GM19238 (cell line): Measurements from ENCODE around the gene RNF166.

Experiments used
- DNase-seq: peaks from one replicate; pipeline ENCODE4 v3.0.0; 2011; ENCODE audit warnings: low spot score; ENCODE audit not compliant: insufficient read length

Gene RNF166

DNA sequence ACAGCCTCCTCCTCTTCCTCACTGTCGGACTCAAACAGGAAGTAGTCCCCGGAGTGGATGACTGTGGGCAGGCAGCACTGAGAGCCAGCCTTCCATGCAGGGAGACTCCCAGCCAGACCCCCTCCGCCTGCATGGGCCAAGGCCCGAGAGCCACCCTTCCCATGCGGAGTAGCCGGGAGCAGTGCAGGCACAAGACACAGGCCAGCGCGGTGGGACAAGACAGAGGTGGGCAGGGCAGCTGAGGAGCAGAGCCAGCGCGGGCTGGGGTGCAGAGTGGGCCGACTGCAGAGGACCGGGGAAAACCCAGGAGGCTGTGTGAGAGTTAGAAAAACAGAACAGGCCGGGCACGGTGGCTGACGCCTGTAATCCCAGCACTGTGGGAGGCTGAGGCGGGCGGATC, 17.7 kb upstream of the RNF166 start:
- no peak for DNase-seq

DNA sequence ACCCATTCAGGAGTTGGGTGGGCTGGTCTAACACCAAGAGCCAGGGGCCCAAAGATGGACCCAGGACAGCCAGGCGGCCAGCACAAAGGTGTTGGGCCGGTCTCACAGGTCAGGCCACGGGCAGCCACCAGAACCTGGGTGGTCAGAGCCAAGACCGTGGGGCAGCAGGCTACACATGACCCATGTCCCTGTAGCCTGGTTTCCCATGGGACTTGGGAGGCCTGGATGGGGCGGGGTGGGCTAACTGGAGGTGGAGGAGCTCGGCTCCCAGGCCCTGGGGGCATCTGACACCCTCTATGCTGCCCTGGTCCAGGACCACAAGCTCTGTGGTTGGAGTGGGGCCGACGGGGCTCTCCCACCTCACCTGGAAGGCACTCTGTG, 17.3 kb upstream of the RNF166 start:
- no peak for DNase-seq

DNA sequence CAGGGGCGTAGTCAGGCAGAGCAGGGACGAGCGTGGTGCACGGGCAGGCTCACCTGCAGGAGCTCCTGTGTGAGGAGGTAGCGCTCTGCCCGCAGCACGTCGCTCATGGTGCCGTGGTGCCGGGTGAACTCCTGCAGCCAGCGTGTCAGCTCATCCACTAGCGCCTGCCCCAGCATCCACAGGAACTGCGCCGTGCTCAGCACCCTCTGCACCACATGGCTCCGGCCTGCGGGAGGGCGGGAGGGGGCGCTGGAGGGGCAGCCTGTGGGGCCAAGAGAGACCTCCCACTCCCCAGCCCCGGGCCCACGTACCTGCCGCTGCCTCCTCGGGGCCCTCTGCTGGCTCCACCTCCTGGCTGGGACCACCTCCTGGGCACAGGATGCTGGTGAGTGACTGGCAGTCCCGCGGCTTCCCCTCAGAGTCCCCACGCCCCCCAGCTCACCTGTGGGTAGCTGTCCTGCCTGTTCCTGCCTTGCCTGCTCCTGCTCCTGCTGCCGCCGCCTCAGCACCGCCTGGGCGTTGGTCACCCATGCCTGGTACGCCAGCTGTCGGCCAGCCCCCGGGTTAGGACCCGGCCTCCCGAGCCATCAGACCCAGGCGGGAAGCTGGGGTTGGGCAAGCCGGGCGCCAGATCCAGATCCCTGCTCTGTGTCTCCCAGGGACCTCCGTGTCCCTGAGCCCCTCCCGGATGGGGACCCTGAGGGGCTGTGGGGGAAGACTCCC, 16.7 kb upstream of the RNF166 start:
- DNase-seq = no peak

DNA sequence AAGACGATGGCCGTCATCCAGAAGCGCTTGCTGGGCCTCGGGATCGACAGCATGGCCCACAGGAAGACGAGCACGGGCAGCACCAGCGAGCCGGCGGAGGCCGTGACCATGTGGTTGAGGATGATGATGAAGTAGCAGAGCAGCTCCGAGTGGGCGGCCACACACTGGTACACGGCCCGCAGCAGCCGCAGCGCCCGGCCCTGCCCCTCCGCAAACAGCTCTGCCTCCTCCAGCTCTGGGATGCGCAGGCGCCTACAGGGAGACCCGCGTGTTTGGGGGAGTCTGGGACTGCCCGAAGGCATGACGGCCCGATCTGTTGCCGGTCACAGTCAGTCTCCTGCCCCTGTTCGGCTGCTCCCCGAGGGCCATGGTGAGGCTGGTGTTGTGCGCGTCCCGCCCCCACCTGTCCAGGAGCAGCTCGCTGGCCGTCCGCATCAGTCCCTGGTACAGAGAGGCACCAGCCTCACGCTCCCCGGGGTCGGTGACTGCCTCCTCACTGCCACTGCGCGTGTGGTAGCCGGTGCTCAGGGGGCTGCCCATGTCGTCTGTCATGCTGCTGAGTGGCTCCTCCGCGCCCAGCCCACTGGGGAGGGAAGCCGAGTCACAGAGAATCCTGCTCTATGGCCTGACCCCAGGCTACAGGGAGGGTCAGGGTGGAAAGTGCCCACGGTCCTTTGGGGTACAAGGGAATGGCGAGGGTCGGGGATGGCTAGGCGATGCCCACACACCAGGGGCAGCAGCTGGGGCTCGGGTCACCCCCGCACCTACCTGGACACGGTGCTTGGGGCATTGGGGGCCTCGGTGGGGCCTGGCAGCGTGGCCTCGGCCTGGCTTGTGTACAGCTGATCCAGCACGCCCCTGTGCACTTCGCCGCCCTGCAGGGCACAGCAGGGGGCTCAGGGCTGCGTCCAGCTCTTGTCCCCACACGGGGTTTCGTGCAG, 15.9 kb upstream of the RNF166 start:
- DNase-seq = no peak

DNA sequence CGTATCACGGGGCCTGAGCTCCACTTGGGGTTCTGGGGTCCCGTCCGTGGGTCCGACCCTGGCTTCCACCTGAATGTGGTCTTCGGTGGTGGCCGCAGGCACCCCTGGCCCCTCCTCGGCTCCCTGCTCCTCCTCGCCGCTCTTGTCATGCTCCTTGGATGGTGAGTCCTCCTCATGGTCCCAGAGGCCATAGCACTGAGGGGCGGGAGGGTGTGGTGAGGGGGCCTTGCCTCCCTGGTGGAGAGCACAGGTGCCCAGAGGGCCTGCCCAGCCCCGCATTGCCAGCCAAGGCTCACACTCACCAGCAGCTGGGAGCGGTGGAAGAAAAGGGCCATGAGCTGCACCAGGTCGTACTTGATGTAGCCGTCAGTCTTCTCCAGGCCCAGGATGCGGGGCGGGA, 15.0 kb upstream of the RNF166 start:
- no peak for DNase-seq

DNA sequence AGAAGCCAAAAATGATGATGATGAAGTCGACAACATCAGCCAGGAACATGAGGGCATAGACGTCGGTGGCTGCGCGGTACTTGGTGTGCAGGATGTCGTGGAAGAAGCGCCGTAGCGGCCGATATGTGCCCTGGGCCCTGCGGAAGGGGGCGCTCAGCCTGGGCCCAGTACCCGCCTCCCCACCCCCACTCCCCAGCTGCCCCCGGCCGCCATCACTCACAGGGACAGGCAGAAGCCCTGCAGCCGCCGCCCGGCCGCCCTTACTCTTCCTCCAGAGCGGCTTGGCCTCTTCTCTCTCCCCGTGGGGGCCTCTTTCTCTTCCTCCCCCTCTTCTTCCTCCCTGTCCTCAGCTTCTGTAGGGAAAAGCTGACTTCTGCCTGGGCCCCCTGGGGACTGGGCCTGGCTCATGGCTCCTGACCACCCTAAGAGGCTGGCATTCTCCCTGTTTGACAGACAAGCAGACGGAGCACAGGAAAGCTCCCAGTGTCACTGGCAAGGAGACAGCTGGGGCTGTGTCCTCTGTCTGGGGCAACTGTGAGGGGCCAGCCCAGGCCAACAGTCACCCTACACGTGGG, 14.3 kb upstream of the RNF166 start:
- no peak for DNase-seq

DNA sequence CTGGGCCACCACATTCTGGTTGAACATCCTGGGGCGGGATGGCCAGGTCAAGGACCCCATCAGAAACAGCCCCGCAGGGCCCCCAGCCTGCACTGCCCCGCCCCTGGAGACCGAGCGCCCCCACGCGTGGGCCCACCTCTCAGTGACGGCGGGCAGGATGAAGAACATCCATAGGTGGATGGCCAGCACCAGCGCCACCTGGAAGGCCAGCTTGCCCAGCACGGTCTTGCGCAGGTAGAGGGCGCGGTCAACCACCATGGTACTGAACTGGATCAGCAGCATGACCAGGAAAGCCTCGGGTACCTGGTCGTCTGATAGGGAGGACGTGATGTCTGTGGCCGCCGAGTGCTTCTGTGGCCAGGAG, 13.7 kb upstream of the RNF166 start:
- no peak for DNase-seq

DNA sequence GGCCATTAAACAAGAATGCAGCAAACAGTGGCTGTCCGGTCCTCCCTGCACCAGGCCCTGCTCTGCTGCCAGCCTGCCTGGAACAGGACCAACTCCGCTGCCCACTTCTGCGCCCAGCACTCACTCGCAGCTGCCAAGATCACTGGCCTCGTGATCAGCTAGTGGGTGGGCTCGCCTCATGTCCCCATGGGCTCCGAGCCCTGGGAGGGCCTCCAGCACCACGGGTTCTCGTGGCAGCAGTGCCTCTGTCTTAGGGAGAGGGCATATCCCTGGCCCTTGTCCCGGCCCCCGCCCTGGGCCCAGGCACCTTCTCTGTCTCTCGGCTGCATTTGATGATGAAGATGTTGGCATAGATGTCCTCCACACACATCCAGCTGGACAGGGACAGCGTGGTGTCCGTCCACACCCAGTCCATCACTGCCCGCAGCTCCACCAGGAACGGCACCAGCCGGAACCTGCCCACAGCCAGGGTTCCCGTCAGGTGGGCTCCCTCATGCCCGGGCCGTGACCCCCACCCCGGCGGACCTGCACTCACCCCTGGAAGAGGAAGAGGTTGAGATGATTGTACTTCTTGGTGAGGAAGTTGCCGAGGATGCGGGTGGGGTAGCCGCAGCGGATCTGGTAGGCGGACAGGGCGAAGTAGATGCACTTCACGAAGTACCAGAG, 13.2 kb upstream of the RNF166 start:
- no peak for DNase-seq

DNA sequence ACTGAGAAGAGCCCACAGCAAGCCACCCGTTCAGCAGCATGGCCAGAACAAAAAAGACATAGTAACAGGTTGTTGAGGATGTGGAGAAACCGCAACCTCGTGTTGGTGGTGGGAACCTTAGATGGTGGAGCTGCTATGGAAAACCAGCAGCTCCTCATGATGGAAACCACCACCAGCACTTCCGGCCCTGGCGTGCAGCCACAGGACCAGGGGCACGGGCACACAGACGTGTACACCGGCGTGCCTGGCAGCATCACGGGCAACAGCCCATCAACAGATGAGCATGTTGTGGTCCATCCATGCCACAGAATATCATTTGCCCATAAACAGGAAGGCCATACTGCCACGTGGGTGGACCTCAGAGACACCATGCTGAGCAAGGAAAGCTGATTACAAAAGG, 12.0 kb upstream of the RNF166 start:
- no peak for DNase-seq

DNA sequence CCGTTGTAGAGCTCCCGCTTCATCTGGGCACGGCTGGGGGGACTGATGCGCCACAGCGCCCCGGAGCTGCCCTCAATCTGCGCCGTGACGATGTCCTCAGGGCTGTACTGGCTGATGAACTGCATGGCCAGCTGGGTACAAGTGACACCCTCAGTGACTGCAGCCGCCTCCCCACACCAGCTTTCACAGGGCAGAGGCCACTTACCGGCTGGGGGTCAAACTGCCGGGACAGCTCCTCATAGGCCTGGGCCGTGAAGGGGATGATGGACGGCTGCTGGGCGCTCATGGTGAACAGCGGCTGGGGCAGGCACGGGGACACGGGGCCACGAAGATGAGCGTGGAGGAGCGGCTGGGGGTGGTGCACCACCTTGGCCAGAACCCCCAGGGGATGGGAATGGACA, 10.4 kb upstream of the RNF166 start:
- DNase-seq = no peak

DNA sequence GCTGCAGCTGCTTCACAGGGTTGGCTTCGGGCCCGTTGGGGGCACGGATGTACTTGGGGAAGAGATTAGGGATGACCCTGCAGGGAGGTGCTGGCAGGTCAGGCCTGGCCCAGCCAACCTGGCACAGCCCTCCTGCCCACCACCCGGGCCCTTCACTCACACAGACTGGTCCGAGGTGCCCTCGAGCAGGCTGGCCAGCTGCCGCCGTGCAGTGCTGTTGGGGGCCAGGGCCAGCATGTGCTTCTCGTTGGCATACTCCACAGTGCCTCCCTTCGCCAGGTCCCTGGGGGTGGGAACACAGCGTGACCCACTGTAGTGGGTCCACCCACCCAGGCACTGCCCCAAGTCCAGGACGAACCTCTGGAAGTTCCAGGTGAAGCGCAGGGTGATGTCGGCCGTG, 10.0 kb upstream of the RNF166 start:
- no peak for DNase-seq

DNA sequence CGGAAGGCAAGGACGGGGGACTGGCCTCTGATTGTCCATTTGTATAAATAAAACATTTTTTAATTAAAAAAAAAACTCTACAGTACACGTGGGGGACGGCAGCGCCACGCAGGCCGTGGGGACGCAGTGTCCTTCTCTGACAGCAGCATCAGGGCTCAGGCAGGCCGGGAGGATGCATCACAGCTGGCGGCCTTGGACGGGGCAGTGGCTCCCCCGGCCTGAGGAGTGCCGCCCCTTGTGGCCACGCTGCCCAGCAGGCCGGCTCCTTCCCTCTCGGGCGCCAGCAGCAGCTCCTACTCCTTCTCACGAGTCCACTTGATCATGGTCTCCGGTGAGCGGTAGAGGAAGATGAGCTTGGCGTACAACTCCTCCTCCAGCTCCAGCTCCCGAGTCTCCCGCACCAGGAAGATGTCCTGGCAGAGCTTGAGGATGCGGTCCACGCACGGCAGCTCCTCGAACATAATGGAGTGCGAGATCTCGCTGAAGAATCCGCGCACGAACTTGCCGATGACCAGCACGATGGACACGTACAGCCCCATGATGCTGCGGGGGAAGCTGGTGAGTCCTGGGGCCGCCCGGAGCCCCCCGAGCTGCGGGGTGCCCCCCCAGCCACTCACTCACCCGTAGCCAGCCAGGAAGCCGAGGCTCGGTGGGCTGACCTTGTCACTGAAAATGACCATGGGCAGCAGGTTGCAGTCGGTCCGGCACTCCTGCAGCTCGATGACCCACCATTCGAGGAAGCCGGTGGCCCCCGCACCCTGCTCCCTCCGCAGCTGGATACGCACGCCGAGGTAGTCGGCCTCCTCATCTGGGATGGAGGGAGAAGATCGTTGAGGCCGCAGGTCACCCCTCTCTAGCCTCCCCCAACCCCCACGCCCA, 9.3 kb upstream of the RNF166 start:
- no peak for DNase-seq

DNA sequence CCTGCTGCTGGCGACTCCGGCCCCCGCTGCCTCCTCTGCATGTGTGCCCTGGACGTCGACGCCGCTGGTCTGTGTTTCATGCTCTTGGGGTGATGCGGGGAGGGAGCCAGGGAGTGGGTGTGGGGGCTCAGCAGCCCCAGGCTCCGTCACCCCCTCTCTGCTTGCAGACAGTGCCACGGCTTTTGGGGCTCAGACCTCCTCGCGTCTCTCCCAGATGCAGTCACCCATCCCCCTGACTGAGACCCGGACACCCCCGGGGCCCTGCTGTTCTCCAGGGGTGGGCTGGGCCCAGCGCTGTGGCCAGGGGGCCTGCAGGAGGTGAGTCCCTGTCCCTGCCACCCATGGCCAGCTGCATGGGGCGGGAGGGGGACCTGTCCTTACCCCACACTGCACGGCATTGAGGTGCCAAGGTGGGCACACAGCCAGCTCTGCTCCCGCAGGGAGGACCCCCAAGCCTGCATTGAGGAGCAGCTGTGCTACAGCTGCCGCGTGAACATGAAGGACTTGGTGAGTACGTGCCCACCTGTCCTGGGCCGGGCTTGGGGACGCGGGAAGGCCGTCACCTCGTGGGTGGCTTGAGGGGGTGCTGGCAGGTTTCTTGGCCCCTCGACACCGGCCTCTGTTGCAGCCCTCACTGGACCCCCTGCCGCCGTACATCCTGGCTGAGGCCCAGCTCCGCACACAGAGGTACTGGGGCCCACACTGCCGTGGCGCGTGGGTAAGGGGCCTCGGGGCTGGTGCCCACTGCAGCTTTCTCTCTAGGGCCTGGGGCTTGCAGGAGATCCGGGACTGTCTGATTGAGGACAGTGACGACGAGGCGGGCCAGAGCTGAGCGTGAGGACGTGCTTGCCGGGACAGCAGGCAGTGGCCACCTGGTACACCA, 8.5 kb upstream of the RNF166 start:
- DNase-seq = no peak

DNA sequence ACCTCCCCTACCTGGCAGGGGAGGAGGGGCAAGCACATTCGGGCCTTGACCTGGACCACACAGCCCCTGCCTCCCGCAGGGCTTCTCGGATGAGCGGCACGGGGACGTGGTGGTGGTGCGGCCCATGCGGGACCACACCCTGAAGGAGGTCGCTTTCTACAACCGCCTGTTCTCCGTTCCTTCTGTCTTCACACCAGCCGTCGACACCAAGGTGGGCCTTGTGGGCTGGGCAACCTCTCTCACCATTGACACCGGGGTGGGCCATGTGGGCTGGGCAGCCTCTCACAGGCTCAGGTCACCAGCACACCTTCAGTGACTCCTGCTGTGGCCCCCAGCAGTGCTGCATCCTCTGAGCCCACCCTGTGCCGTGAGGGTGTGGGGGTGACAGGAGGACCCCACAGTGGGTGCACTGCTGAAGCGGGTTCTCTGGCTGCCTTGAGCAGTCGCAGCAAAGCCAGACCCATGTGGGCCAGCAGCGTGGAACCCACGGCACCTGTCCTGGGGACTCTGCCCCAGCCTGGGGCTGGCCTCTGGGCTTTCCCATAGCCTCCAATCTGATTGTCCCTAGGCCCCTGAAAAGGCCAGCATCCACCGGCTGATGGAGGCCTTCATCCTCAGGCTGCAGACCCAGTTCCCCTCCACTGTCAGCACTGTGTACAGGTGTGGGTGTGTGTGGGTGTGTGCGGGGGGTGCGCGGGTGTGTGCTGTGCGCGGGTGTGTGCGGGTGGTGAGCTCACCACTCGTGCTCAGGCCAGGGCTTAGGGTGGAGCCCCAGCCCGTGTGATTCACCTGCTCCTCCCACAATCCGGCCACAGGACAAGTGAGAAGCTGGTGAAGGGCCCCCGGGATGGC, 7.6 kb upstream of the RNF166 start:
- DNase-seq = no peak

DNA sequence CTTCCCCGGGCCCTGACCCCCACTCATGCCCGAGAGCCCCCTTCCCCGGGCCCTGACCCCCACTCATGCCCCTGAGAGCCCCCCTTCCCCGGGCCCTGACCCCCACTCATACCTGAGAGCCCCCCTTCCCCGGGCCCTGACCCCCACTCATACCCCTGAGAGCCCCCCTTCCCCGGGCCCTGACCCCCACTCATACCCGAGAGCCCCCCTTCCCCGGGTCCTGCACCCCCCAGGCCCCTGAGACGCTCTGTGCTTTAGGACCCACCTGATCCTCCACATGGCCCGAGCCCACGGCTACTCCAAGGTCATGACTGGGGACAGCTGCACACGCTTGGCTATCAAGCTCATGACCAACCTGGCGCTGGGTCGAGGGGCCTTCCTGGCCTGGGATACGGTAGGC, 6.8 kb upstream of the RNF166 start:
- DNase-seq = no peak

DNA sequence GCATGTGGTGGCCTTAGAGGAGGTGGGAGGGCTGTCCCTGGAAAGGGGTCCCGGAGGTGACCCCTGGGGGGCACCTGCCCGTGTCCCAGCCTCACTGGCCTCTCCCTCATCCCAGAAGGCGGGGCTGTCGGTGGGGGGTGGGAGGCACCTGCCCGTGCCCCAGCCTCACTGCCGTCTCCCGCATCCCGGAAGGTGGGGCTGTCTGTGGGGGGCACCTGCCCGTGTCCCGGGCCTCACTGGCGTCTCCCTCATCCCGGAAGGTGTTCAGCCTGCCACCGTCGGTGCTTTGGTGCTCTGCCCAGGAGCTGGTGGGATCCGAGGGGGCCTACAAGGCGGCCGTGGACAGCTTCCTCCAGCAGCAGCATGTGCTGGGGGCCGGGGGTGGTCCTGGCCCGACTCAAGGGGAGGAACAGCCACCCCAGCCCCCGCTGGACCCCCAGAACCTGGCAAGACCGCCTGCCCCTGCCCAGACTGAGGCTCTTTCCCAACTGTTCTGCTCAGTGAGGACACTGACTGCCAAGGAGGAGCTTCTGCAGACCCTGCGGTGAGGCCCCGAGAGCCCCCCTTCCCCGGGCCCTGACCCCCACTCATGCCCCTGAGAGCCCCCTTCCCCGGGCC, 6.3 kb upstream of the RNF166 start:
- no peak for DNase-seq

DNA sequence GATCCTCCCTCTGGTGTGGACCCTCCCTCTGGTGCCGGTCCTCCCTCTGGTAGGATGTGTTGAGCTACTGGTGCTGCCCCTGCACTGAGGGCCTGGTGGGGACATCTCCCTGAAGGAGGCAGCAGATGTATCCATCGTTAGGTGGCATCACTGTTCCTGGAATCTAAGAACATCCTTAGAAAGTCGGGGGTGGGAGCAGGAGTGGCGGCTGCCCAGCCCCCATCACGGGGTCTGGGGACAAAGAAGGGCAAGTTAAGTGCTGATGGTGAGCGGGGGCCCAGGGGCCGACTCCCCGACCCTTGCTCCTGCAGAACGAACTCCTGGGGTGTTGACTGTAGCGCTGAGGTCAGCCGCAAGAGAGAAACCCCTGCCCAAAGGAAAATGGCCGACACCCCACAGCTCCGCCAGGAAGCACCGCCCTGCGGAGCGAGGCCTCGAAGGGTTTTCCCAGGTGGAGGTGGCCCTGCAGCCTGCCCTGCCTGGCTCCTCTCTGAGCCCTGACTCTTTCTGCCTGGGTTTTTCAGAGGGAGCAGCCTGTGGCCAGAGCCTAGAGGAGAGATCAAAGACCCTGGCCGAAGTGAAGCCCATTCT, 5.6 kb upstream of the RNF166 start:
- no peak for DNase-seq

DNA sequence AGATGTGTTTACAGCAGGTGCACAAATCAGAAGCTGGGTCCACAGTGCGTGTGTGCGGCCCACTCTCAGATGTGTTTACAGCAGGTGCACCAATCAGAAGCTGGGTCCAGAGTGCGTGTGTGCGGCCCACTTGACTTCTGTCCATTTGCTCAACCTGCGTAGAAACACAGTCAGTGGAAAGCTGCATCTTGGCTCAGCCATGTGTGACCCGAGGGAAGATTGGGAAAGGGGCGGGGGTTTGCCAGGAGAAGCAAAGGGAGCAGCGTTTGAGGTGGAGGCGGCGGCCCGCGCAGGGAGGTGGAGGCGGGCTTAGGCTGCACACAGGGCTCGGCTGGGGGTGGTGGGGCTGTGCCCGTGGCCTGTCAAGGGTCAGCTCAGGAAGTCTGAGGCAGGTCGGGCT, 4.3 kb upstream of the RNF166 start:
- DNase-seq = no peak
